SU-DHL-6 (cell line): ENCODE data around the gene SPRY1.

ENCODE experiments used
- H2AFZ ChIP-seq: fragments of 200-600 bp; sonication (generic); 2 replicates; pipeline ENCODE4 v1.6.1; 2014; ENCODE audit warnings: low read depth, mild to moderate bottlenecking, moderate library complexity, mixed read lengths, antibody characterized with exemption, low read length; ENCODE audit not compliant: severe bottlenecking
- H3F3A ChIP-seq: fragments of 200-600 bp; shearing (Covaris generic); 2 replicates; pipeline ENCODE4 v1.6.0; 2016; ENCODE audit warnings: antibody characterized with exemption, mild to moderate bottlenecking; ENCODE audit not compliant: insufficient read depth
- H3K27ac ChIP-seq: fragments of 200-600 bp; sonication (generic); 2 replicates; pipeline ENCODE4 v1.5.1; 2016; ENCODE audit warnings: low read depth, mild to moderate bottlenecking, low read length, moderate library complexity, mixed read lengths
- H3K27me3 ChIP-seq: fragments of 200-600 bp; sonication (generic), shearing (Covaris generic); 2 replicates; pipeline ENCODE4 v1.6.0; 2014; ENCODE audit warnings: mild to moderate bottlenecking, low read length
- H3K36me3 ChIP-seq: fragments of 200-600 bp; sonication (generic); 2 replicates; pipeline ENCODE4 v1.6.1; 2014; ENCODE audit warnings: mild to moderate bottlenecking, low read length, mixed read lengths
- H3K4me2 ChIP-seq: fragments of 300-600, 200-600 bp; shearing (Covaris generic), sonication (generic); 2 replicates; pipeline ENCODE4 v1.6.0; 2014; ENCODE audit warnings: low read length, low read depth, mild to moderate bottlenecking; ENCODE audit not compliant: poor library complexity, severe bottlenecking
- H3K4me3 ChIP-seq: fragments of 200-600 bp; sonication (generic); 2 replicates; pipeline ENCODE4 v1.5.1; 2014; ENCODE audit warnings: antibody characterized with exemption, low read length, mild to moderate bottlenecking, mixed read lengths; ENCODE audit not compliant: insufficient read depth, poor library complexity, severe bottlenecking
- H3K79me2 ChIP-seq: fragments of 200-600 bp; sonication (generic); 2 replicates; pipeline ENCODE4 v1.6.1; 2014; ENCODE audit warnings: mild to moderate bottlenecking, low read length, moderate library complexity; ENCODE audit not compliant: insufficient read depth
- H3K9ac ChIP-seq: fragments of 200-600 bp; sonication (generic); 2 replicates; pipeline ENCODE4 v1.7.0; 2014; ENCODE audit warnings: mild to moderate bottlenecking, low read length
- H3K9me2 ChIP-seq: fragments of 200-600 bp; sonication (generic); replicated peaks from 2 replicates; pipeline ENCODE4 v1.6.1; 2014; ENCODE audit warnings: low read length; ENCODE audit not compliant: insufficient read depth
- H3K9me3 ChIP-seq: fragments of 200-600 bp; sonication (generic); 2 replicates; pipeline ENCODE4 v1.6.1; 2014; ENCODE audit warnings: low read length, mixed read lengths; ENCODE audit not compliant: insufficient read depth
- H4K20me1 ChIP-seq: fragments of 200-600 bp; sonication (generic); 2 replicates; pipeline ENCODE4 v1.6.1; 2014; ENCODE audit warnings: low read depth, mild to moderate bottlenecking, antibody characterized with exemption, low read length, moderate library complexity, mixed read lengths
- EZH2phosphoT487 ChIP-seq: fragments of 200-600 bp; sonication (generic), shearing (Covaris generic); conservative IDR thresholded peaks from 2 replicates; pipeline ENCODE4 v1.6.1; 2018; ENCODE audit warnings: mild to moderate bottlenecking, antibody characterized with exemption, low read length, moderate library complexity, mixed read lengths
- TF ChIP-seq, protein P1 (sequence below): fragments of 200-600 bp; sonication (generic); IDR thresholded peaks from one replicate; pipeline ENCODE4 v1.5.1; 2017; ENCODE audit warnings: antibody characterized with exemption, mild to moderate bottlenecking, low read length, moderate library complexity; ENCODE audit not compliant: insufficient read depth, poor library complexity, severe bottlenecking

The SPRY1 gene

DNA sequence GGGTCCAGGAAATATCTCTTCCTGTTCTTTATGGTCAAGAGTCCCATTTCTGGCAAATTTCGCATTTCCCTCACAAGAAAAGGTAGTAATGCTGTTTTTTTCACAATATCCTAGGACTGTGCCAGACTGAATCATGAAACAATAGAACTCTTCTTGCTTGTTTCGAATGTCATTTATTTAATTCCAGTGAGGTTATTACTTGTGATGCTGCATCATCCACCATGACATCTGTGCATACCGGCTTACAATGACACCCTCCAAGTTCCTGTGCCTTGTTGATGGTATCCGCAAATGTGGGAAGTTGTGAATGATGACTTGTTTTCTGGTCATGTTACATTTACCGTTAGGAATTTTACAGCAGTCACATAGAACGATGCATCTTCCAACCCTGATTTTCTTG lies 42.9 kb upstream of the SPRY1 start:
- TF ChIP-seq, protein P1, sequence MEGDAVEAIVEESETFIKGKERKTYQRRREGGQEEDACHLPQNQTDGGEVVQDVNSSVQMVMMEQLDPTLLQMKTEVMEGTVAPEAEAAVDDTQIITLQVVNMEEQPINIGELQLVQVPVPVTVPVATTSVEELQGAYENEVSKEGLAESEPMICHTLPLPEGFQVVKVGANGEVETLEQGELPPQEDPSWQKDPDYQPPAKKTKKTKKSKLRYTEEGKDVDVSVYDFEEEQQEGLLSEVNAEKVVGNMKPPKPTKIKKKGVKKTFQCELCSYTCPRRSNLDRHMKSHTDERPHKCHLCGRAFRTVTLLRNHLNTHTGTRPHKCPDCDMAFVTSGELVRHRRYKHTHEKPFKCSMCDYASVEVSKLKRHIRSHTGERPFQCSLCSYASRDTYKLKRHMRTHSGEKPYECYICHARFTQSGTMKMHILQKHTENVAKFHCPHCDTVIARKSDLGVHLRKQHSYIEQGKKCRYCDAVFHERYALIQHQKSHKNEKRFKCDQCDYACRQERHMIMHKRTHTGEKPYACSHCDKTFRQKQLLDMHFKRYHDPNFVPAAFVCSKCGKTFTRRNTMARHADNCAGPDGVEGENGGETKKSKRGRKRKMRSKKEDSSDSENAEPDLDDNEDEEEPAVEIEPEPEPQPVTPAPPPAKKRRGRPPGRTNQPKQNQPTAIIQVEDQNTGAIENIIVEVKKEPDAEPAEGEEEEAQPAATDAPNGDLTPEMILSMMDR: no peak
- no peak for TF ChIP-seq EZH2phosphoT487
- Histone ChIP-seq H3K4me2 (no peak overlapping the region), H3K9ac (no peak overlapping the region), H3K9me3 (no peaks in the 10 kb centered on the region), H4K20me1 (no peaks in the 10 kb centered on the region), H3K36me3 (no peaks in the 10 kb centered on the region), H3K27me3 (no peaks in the 10 kb centered on the region), H2AFZ (no peak overlapping the region), H3K79me2 (no peaks in the 10 kb centered on the region), H3K4me3 (no peak overlapping the region), H3F3A (no peaks in the 10 kb centered on the region), H3K9me2 (no peaks in the 10 kb centered on the region), H3K27ac (no peak overlapping the region)

DNA sequence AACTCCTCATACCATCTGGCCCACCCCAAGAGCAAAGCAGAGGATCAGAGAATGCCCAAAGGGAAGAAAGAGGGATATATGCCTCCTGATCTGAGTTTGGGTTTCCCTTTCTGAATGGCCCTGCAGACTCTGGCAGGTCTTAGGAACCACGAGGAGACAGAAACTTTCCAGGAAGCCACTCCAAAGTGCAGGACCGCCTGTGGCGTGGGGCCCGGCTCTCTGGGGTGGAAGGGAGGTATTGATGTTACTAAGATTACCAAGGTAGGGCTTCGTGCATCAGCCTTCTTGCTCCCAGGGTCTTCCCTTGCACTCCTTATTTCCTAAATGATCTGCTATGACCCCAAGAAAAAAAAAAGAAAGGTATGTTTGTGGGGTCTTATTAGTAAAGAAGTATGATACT lies 41.9 kb upstream of the SPRY1 start:
- no peaks in the 10 kb centered on the region for H3K79me2 ChIP-seq
- H3F3A ChIP-seq: no peaks in the 10 kb centered on the region
- H3K9me3 ChIP-seq: no peaks in the 10 kb centered on the region
- no peak overlapping the region for H3K9ac ChIP-seq
- H3K9me2 ChIP-seq: no peaks in the 10 kb centered on the region
- H3K4me3 ChIP-seq: no peak overlapping the region
- TF ChIP-seq, protein P1: no peak
- no peak for TF ChIP-seq EZH2phosphoT487
- H3K27me3 ChIP-seq: no peaks in the 10 kb centered on the region
- no peak overlapping the region for H2AFZ ChIP-seq
- H3K27ac ChIP-seq: no peak overlapping the region
- no peaks in the 10 kb centered on the region for H3K36me3 ChIP-seq
- no peak overlapping the region for H3K4me2 ChIP-seq
- H4K20me1 ChIP-seq: no peaks in the 10 kb centered on the region

DNA sequence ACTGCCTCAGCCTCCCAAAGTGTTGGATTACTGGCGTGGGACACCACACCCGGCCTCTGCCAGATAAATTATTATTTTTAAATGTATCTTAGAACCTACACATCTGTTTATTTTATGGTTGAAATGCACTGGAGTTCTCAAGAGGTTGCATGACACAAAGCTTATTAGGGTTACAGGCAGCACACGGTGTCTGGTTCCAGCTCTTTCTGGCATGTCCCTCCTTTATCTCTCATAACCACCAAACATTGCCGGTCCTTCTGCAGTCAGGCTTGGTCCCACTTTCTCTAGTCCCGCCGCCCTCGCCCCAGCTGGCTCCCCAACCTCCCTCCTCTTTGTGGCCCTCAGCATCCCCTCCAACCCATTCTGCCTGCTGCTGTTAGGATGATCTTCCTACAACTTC lies 39.7 kb upstream of the SPRY1 start:
- H2AFZ ChIP-seq: no peak overlapping the region
- H4K20me1 ChIP-seq: no peaks in the 10 kb centered on the region
- no peaks in the 10 kb centered on the region for H3K27me3 ChIP-seq
- H3K9me2 ChIP-seq: no peaks in the 10 kb centered on the region
- no peaks in the 10 kb centered on the region for H3F3A ChIP-seq
- no peak overlapping the region for H3K4me2 ChIP-seq
- no peak overlapping the region for H3K27ac ChIP-seq
- no peaks in the 10 kb centered on the region for H3K36me3 ChIP-seq
- H3K4me3 ChIP-seq: no peak overlapping the region
- TF ChIP-seq EZH2phosphoT487: no peak
- TF ChIP-seq, protein P1: no peak
- no peaks in the 10 kb centered on the region for H3K9me3 ChIP-seq
- no peak overlapping the region for H3K9ac ChIP-seq
- no peaks in the 10 kb centered on the region for H3K79me2 ChIP-seq
